Measurements from ENCODE around the gene SPEF2.

The SPEF2 gene

GRCh38 chr5:35857606-35858205 is 240.0 kb downstream of the SPEF2 start:
- no peak for FAIRE-seq

- no peak for FAIRE-seq
Observed at GRCh38 chr5:35859101-35859661, 241.5 kb downstream of the SPEF2 start.

- FAIRE-seq = no peak
Observed at GRCh38 chr5:35860686-35861085, 243.0 kb downstream of the SPEF2 start.

- FAIRE-seq = no peak
Observed at GRCh38 chr5:35861718-35862117, 244.1 kb downstream of the SPEF2 start.

- no peak for FAIRE-seq
Observed at GRCh38 chr5:35862126-35862525, 244.5 kb downstream of the SPEF2 start.

GRCh38 chr5:35863159-35863558 is 245.5 kb downstream of the SPEF2 start:
- no peak for FAIRE-seq

Data from TTC549 (cell line).